Right renal pelvis (tissue), 4 donors: ENCODE data around the gene GRID1. TPM values are rescaled to one million over a fixed set of nuclear protein-coding genes. Genes with fewer than 3 reads are reported as not detected.

Experiments
- DNase-seq, 4 donors: peaks; one replicate each; pipeline ENCODE4 v3.0.0-alpha.2; 2013; ENCODE audit warnings: low read depth in 4 of 4, low spot score in 3 of 4, missing footprints in 1 of 4
- polyA plus RNA-seq, 4 donors: library from polyadenylated mRNA; unstranded; fragments of 120-200 nt; gene quantifications; one replicate each; pipeline ENCODE4 v1.2.1, GENCODE V29; 2013; ENCODE audit not compliant: insufficient read length in 4 of 4

Gene GRID1
- polyA plus RNA-seq, 4 donors, result 1.5 to 2.3 (median 2.1) TPM

DNA sequence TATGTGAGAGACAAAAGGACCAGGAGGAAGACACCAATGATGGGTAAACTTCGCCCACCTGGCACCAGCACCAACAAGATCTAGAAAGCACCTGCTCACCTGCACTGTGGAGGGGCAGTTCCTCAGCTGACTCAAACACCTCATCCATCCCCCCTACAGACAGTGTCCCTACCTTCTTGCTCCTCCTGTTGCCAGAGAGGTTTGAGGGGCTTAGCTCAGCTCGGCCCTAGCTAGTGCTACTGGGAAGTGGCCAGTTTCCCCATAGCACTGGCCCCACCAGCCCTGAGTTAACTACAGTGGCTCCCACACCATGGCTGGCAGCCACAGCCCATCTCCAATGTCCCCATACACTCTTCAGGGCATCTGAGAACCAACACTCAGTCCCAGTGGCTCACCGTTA lies 70.8 kb downstream of the GRID1 start:
- no peak for DNase-seq

DNA sequence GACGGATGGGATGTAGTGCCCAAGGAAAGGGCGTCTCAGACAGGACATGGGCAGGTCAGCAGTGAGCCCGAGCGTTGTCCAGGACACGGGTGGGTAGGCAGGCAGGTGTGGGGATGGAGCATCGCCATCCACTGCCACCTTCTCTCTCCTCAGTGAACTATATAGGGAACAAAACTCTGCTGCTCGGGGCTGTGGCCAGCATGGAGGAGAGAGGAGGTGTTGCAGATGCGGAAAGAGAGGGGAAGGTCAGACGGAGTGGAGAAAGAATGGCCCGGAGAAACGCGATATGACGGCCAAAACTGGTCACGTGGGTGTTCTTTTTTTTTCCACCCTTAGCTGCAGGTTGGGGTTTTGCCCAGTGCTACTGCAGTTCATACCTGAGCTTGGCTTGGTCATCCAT lies 71.2 kb downstream of the GRID1 start:
- no peak for DNase-seq

GRCh38 chr10:86294346-86295265 lies 72.0 kb downstream of the GRID1 start:
- no peak for DNase-seq

DNA sequence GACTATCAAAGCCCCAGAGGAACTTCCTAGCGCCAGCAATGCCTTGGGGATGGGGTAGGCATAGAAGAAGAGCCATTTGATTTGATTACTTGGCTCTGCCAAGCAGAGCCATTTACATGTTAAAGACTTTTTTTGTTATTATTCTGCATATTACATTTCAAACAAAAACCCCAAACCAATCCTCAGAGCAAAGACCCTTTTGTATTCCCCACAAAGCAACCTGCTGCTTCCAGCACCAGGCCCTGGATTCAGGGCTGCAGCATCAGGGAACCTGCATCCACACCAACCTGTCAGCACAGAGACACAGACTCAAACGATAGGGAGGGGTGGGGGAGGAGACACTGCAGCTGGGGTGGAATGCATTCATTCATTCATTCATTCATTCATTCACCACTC lies 73.2 kb downstream of the GRID1 start:
- no peak for DNase-seq

GRCh38 chr10:86292462-86293395 lies 73.9 kb downstream of the GRID1 start:
- no peak for DNase-seq

DNA sequence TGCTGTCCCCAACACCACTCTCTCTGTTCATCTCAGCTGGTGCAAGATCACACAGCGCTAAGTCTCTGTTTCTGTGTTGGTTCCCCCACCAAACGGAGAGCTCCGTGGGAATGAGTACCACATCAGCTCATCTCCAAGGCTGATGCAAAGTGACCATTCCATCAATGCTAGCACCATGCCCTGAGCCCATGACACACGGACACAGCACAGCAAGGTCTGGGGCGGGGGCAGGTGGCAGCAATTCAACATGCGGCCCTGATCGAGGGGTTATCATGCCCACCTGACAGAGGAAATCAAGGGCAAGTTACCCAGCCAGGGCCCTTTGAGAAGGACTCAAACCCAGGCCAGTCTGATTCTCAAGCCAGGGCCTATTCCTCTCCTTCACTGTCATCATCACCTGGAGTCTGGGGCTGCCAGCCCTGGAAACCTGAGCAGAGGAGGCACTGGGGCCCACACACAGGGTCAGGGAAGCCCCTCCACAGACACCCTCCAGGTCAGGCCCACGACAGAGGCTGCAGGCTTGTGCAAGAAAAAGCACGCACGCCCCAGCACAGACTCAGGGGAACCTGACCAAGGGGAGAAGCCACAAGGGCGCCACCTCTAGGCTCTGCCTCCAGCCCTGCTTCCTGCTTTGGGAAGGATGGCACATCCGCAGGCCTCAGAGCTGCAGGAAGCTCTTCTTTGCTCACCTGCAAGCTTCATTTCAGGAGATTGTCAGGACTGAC lies 74.8 kb downstream of the GRID1 start:
- DNase-seq, result no peak

GRCh38 chr10:86290933-86291615 lies 75.5 kb downstream of the GRID1 start:
- no peak for DNase-seq

- no peak for DNase-seq
Observed at GRCh38 chr10:86289577-86289868, 77.1 kb downstream of the GRID1 start.

DNA sequence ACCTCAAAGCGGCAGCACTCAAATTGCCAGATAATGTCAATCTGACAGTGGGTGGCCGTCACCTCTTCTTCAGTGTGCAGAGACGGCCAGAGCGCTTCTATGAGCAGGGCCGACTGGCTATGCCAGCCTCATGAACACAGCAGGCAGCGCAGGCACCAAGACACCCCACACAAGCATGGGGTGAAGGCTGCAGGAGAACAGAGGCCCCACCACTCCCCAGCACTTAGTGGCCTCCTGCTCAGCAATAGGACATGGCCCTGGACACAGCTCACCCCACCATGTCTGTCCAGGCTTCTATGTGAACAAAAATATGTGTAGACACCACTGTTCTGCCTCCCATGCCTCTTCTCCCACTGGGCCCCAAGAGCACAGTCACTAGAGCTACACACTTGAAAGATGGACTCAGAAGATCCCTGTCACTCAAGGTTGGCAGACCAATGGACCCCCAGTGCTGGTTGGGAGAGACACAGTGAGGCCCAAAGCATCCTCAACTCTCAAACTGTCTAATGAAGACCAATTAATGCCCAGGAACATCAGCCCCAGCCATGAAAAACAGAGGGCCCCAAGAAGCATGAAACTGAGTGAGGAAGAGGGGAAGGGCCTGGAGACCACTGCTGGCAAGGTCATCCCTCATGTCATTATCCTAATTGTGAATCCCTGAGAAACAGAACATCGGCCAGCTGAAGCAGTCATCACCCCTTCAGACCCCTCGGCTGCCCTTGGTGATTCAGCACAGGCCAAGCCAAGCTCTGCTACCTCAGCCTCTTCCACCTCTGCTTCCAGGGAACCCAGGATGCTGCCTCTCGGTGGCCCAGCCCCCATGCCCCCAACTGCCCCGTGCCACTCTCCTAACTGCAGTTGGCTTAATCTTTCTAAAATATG lies 77.7 kb downstream of the GRID1 start:
- DNase-seq, result no peak

- no peak for DNase-seq
Observed at GRCh38 chr10:86287966-86288579, 78.5 kb downstream of the GRID1 start.

GRCh38 chr10:86287110-86287793 lies 79.3 kb downstream of the GRID1 start:
- no peak for DNase-seq

DNA sequence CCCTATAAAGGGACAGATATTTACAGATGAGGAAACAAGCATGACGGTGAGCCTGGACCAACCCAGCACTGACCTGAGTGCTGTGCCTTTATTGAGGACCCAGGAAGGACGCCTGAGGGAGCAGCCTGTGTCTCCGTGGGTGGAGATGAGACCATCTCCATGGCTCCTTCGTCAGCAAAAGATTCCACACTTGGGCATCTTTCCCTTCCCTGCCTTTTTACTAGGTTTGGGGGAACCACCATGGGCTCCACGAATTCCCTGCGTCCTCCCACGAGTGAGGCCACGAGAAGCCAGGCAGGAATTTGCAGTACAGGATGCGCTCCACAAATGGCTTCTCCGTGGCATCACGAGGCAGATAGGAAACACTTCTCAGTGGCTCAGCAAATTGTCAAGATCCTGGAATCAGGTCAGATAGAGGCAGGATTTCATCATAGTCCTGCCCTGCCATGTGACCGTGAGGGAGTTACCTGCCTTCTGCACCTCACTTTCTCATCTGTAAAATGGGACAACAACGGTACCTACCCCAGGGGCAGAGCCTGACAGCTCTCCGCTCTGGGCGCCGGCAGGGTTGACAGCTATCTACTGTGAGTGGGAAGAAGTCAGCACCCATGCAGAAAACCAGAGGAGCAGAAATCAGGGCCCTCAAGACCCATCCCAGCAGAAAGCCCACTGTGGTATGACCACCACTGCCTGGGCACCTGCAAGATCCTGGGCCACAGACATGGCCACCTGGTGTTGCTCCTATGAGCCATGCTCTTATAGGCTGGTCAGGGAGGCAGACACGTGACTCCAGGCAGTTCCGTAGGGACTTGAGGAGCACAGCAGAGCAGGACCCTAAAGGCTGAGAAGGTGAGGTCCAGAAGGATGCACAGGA lies 80.1 kb downstream of the GRID1 start:
- DNase-seq, result no peak

- no peak for DNase-seq
Observed at GRCh38 chr10:86285136-86285790, 81.3 kb downstream of the GRID1 start.

DNA sequence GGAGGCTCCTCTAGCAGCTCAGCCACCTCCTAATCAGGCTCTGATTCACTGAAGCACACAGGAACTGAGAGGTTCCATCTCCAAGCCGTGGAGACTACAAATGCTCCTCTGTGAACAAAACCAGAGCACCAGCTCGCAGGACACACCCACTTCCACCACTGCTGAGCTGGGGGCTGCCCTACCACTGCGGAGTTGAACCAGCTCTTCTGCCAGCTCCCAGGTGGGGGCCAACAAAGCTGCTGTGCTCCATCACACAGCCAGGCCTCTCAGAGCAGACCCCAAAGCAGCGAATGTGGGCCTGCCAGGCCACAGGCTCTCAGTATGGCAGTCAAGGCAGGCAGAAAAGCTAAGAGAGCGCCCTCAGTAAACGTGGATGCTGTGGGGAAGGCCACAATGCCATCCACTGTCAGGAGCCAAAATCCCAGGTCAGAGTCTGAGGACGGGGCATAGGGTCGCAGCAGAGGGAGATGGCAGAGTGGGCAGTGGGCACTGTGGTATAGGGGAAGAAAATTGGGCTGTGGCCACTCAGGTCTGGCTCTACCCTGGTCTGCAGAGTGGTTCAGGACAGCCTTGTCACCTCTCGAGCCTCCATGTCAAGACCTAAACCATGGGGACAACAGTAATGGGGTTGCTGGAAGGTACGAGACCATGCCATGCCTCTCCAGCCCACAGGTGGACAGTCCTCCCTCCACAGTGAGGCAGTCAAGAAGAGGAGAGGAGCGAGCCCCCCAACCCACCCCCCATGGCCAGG lies 82.1 kb downstream of the GRID1 start:
- DNase-seq, result no peak

DNA sequence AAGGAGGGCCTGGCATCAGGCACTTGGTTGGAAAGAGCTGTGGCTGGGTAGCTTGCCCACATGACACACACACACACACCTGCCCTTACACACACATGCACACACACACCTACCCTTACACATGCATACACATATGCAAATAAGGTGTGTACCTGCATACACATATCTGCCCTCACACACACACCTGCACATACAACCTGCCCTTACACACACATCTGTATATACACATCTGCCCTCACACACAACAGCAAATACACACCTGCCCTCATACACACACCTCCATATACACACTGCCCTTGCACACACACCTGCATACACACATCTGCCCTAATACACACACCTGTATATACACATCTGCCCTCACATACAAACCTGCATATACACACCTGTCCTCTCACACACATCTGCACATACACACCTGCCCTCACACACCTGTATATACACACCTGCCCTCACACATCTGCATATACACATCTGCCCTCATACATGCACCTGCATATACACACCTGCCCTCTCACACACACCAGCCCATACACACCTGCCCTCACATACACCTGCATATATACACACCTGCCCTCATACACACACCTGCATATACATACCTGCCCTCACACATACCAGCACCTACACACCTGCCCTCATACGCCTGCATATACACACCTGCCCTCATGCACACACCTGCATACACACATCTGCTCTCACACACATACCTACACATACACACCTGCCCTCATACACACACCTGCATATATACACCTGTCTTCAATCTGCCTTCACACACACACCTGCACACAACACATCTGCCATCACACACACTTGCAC lies 82.9 kb downstream of the GRID1 start:
- no peak for DNase-seq
